ENCODE measurements around the gene CNTN1. TPM values are rescaled to one million over a fixed set of nuclear protein-coding genes. Genes with fewer than 3 reads are reported as not detected.

The CNTN1 gene
- total and polyA plus RNA-seq, 3 donors from 2014 or later, result 12.0 to 24.1 (median 21.7) TPM

DNA sequence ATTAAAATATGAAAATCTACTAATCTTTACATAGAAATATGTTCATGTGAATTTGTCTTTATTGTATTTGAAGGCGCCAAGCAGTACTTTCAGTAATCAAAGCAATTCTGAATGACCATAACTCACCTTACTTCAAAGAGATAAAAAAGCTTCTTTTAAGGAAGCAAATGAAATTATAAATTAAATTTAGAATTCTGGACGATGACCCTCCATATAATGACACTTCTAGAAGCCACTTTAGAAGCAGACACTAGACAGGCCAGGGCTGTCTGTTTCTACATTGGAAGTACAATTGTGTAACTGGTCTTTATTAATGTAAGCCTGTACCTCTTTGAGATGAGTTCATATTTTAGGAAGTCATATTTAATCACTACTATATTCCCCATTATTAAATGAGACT lies 222.9 kb downstream of the CNTN1 start:
- H3K4me1 ChIP-seq, result no peaks in the 10 kb centered on the region
- intact Hi-C loops (cut with DNase I; ENCODE audit: low total_unique reads), result no loop called here
- no peak for TF ChIP-seq POLR2A (IDR thresholded peaks at IDR 0.05)
- TF ChIP-seq, protein P1, sequence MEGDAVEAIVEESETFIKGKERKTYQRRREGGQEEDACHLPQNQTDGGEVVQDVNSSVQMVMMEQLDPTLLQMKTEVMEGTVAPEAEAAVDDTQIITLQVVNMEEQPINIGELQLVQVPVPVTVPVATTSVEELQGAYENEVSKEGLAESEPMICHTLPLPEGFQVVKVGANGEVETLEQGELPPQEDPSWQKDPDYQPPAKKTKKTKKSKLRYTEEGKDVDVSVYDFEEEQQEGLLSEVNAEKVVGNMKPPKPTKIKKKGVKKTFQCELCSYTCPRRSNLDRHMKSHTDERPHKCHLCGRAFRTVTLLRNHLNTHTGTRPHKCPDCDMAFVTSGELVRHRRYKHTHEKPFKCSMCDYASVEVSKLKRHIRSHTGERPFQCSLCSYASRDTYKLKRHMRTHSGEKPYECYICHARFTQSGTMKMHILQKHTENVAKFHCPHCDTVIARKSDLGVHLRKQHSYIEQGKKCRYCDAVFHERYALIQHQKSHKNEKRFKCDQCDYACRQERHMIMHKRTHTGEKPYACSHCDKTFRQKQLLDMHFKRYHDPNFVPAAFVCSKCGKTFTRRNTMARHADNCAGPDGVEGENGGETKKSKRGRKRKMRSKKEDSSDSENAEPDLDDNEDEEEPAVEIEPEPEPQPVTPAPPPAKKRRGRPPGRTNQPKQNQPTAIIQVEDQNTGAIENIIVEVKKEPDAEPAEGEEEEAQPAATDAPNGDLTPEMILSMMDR (IDR thresholded peaks at IDR 0.05), result no peak
- DNase-seq, result no peak
- no peaks in the 10 kb centered on the region for H3K9me3 ChIP-seq
- H3K4me3 ChIP-seq, result no peak overlapping the region
- no peaks in the 10 kb centered on the region for H3K27me3 ChIP-seq
- WGBS, 2 donors, result 93 to 94% methylated on average over 2 of the region's 2 CpGs
- H3K27ac ChIP-seq, result no peak overlapping the region
- H3K36me3 ChIP-seq (ENCODE audit: low read depth, missing control alignments), result no peaks in the 10 kb centered on the region

DNA sequence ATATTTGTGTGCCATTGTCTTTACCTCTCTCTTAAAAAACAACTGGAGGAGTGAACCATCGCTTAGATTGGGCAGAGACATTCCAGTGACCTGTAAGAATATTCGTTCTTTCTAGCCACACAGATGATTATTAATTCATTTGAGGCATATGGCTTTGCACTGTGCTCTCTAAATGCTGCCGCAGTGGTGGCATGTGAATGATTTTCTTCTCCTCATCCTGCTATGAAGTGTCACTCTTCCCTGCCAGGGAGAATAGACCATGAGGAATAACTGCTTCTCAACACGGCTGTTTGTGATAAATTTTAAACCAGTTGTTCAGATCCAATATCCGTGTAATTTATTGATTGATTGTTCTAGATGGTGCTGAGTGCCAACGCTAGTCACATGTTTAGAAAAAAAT lies 225.3 kb downstream of the CNTN1 start:
- H3K4me1 ChIP-seq, result no peaks in the 10 kb centered on the region
- TF ChIP-seq, protein P1 (IDR thresholded peaks at IDR 0.05), result no peak
- no peak for TF ChIP-seq POLR2A (IDR thresholded peaks at IDR 0.05)
- H3K27me3 ChIP-seq, result no peaks in the 10 kb centered on the region
- no peaks in the 10 kb centered on the region for H3K9me3 ChIP-seq
- H3K27ac ChIP-seq, result no peak overlapping the region
- H3K4me3 ChIP-seq, result no peak overlapping the region
- no peak for DNase-seq
- 72 to 84% methylated on average over 6 of the region's 6 CpGs for WGBS, 2 donors
- H3K36me3 ChIP-seq (ENCODE audit: low read depth, missing control alignments), result no peaks in the 10 kb centered on the region
- intact Hi-C loops (cut with DNase I; ENCODE audit: low total_unique reads), result no loop called here

DNA sequence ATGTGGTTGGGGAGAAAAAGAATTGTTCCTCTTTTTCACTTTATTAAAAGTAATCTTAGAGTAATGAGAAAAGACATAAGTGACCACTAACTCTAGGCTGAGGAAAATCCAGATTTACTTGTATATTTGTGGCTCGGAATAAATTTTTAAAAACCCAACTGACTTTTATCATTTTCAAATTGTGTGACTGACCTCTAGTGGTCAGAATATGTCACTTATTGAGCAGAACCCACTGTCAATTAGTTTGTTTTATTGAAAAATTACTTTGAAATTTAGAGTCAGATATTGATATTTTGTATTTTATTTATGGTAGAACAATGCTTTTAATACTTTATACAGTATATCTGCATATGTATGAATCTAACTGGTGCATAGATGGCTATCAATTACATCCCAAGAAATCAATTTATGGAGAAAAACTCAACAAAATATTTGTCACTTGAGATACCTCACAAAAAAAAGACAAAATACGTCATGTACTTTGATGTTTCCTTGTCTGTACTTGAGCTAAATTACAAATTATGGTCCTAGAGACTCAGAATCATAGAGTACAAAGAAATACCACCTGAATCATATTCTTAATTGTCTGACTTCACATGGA lies 229.4 kb downstream of the CNTN1 start:
- DNase-seq, result no peak
- WGBS, 2 donors, result 49 to 52% methylated on average over 2 of the region's 2 CpGs
- Histone ChIP-seq H3K27me3 (no peaks in the 10 kb centered on the region), H3K4me3 (no peak overlapping the region), H3K36me3 (ENCODE audit: low read depth, missing control alignments) (no peaks in the 10 kb centered on the region), H3K9me3 (no peaks in the 10 kb centered on the region), H3K27ac (no peak overlapping the region), H3K4me1 (no peaks in the 10 kb centered on the region)
- intact Hi-C loops (cut with DNase I; ENCODE audit: low total_unique reads), result loop anchor here (5.0 kb wide), 1 partner anchor 299 kb away; no protein-coding TSS in a partner anchor
- no peak for TF ChIP-seq POLR2A (IDR thresholded peaks at IDR 0.05)
- TF ChIP-seq, protein P1 (IDR thresholded peaks at IDR 0.05), result peak; percentile 41 to 81 (median 53)

DNA sequence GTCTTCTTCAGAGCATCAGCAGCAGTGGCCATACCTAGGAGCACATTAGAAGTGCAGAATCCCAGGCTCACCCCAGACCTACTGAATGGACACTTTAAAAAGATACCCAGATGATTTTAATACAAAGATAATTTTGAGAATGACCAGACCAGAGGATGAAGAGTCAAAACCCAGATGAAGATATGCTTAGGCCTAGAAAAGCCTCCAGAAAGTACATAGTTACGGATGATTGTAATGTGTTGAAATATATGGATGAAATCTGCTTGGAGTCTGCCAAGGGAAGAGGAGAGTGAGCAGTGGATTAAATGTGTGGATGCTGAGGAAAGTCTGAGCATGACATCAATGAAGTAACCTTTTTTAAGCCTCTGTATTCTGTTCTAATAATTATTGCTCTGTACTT lies 245.7 kb downstream of the CNTN1 start:
- Histone ChIP-seq H3K27me3 (no peaks in the 10 kb centered on the region), H3K4me3 (no peak overlapping the region), H3K4me1 (no peaks in the 10 kb centered on the region), H3K36me3 (ENCODE audit: low read depth, missing control alignments) (no peaks in the 10 kb centered on the region), H3K9me3 (no peaks in the 10 kb centered on the region), H3K27ac (no peak overlapping the region)
- TF ChIP-seq, protein P1 (IDR thresholded peaks at IDR 0.05), result no peak
- no peak for TF ChIP-seq POLR2A (IDR thresholded peaks at IDR 0.05)
- 93 to 95% methylated on average over 1 of the region's 1 CpG for WGBS, 2 donors
- intact Hi-C loops (cut with DNase I; ENCODE audit: low total_unique reads), result no loop called here
- no peak for DNase-seq

DNA sequence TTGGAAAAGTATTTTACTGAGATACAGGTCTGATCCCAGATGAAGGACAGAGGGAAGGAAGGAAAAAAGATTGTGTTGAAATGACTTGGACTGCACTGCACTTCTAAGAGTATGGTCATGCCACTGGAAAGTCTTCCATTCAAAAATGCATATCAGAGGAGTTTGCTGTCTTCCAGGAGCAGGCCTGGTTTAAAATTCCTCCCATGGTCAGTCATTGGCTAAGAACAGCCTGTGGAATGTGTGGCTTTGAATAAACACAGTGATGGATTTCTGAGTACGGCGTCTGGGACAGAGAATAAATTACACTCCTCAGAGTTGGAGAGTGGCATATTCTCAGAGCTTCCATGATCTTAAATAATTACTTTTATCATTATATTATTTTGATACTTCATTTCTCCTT lies 250.1 kb downstream of the CNTN1 start:
- H3K9me3 ChIP-seq, result no peaks in the 10 kb centered on the region
- H3K27ac ChIP-seq, result no peak overlapping the region
- H3K4me3 ChIP-seq, result no peak overlapping the region
- H3K36me3 ChIP-seq (ENCODE audit: low read depth, missing control alignments), result no peaks in the 10 kb centered on the region
- no peaks in the 10 kb centered on the region for H3K4me1 ChIP-seq
- WGBS, 2 donors, result 86% methylated on average over 2 of the region's 2 CpGs
- no peaks in the 10 kb centered on the region for H3K27me3 ChIP-seq
- DNase-seq, result no peak
- TF ChIP-seq, protein P1 (IDR thresholded peaks at IDR 0.05), result no peak
- no peak for TF ChIP-seq POLR2A (IDR thresholded peaks at IDR 0.05)
- intact Hi-C loops (cut with DNase I; ENCODE audit: low total_unique reads), result no loop called here

Measured in testis (tissue), 3 donors.